OCI-LY1 (cell line): ENCODE measurements around the gene FHL1.

Experiments used
- CTCF ChIP-seq: fragments of 200-600 bp; sonication (generic), shearing (Covaris generic); IDR thresholded peaks from 2 replicates; pipeline ENCODE4 v1.5.1; 2017; ENCODE audit warnings: mild to moderate bottlenecking, antibody characterized with exemption, low read length, moderate library complexity, mixed read lengths
- EZH2 ChIP-seq: fragments of 200-600 bp; sonication (generic), shearing (Covaris generic); IDR thresholded peaks from 2 replicates; pipeline ENCODE4 v1.8.0; 2017; ENCODE audit warnings: borderline replicate concordance, mixed run types, mild to moderate bottlenecking, antibody characterized with exemption, low read length, moderate library complexity, mixed read lengths

DNA sequence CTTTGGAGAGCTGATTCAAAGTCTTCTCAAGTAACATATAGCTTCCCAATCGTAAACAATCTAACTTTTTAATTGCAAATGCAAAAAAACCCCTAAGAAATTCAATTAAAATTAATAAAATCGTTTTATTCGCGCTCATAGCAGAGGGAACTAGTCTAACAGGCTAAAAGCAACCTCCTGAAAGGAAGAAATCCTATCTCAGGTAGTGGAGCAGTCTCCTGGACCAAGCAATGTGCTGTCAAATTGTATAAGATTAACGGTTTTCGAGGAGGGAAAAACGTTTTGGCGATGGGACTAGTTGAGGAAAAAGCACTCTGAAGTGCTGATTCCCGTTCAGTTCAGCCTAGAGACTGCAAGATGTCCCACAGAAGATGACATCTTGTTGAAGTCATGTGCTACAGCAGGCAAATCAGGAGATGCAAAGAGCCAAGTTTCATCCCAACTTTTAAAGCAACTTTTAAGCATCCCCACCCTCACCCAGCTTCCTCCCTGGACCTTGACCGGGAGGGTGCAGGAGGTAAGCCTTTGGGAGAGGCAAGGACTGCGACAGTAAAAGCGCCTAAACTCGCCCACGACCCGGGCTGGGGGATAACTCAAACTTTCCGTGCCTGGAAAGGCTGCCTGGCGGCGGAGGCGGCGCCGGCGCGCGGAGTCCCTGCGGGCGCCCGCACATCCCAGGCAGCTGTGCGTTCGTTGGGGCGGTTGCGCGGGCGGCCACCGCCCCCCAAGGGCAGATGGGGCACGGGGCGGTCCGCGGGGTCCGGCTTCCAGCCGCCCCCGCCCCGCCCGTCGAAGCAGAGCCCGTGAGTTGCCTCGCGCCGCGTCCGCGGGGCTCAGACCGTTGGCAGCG, 103.1 kb downstream of the FHL1 start:
- TF ChIP-seq CTCF = no peak
- TF ChIP-seq EZH2 = no peak
